Hindlimb muscle (tissue), 1 donor: Measurements from ENCODE around the gene CYP17A1. TPM values are rescaled to one million over a fixed set of nuclear protein-coding genes. Genes with fewer than 3 reads are reported as not detected.
A peak's percentile ranks its signal among the peaks of the same experiment; 100 is the strongest.
"Not testable (repeated sequence)": the region's sequence is repeated elsewhere in the genome, so short reads cannot be mapped to it uniquely, and the experiment has no call there.

Experiments used
- DNase-seq: peaks from one replicate; pipeline ENCODE4 v3.0.0-alpha.2; 2013
- polyA plus RNA-seq: library from polyadenylated mRNA; unstranded; fragments of 120-200 nt; gene quantifications from one replicate; pipeline ENCODE4 v1.2.1, GENCODE V29; 2013; ENCODE audit not compliant: insufficient read length

Gene CYP17A1
- 0.70 TPM for polyA plus RNA-seq

DNA sequence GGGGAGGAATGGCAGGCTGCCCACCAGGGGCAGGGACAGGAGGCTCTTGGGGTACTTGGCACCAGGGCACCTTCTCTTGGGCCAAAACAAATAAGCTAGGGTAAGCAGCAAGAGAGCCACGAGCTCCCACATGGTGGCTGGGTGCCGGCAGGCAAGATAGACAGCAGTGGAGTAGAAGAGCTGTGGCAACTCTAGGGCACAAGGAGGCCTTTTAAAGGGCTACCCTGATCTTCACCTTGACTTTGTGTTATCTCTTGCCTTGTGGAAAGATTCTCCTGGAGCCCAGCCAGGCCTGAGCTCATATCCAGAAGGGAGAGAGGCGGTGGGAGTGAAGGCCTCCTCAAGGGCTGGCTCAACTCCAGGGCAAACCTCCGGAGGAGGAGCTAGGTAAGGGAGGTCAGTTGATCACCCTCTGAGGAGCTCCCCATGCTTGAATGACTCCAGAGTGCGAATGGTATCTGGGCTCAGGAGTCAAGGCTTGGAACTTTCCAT, at the start of gene CYP17A1:
TSS of gene CYP17A1 (minus strand) at position 184 of the 492 bp plus-strand sequence. CDS start at position 132, 52 bp downstream.
- no peak for DNase-seq

GRCh38 chr10:102880256-102880655, 43.0 kb upstream of the CYP17A1 start:
- DNase-seq: no peak

DNA sequence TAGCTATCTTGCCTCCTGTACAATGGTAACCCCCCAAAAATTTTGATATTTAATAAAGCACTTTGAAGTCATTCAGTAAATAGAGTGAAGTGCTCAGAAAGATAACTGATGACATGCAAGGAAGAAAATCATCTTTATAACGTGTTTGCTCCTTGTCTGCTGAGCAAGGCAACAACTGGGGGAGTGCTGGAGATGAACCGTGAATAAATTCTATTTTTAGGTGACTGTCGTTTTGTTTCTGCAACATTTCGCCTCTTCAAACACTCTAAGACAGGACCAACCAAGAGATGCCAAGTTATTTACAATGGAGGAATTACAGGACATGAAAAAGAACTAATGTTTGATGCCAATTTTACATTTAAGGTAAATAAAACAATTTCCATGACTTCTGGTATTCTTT, 41.4 kb upstream of the CYP17A1 start:
- no peak for DNase-seq

GRCh38 chr10:102876747-102877153, 39.5 kb upstream of the CYP17A1 start:
- no peak for DNase-seq

- no peak for DNase-seq
Measured at GRCh38 chr10:102872163-102872562, 35.0 kb upstream of the CYP17A1 start.

GRCh38 chr10:102870221-102870620, 33.0 kb upstream of the CYP17A1 start:
- no peak for DNase-seq

DNA sequence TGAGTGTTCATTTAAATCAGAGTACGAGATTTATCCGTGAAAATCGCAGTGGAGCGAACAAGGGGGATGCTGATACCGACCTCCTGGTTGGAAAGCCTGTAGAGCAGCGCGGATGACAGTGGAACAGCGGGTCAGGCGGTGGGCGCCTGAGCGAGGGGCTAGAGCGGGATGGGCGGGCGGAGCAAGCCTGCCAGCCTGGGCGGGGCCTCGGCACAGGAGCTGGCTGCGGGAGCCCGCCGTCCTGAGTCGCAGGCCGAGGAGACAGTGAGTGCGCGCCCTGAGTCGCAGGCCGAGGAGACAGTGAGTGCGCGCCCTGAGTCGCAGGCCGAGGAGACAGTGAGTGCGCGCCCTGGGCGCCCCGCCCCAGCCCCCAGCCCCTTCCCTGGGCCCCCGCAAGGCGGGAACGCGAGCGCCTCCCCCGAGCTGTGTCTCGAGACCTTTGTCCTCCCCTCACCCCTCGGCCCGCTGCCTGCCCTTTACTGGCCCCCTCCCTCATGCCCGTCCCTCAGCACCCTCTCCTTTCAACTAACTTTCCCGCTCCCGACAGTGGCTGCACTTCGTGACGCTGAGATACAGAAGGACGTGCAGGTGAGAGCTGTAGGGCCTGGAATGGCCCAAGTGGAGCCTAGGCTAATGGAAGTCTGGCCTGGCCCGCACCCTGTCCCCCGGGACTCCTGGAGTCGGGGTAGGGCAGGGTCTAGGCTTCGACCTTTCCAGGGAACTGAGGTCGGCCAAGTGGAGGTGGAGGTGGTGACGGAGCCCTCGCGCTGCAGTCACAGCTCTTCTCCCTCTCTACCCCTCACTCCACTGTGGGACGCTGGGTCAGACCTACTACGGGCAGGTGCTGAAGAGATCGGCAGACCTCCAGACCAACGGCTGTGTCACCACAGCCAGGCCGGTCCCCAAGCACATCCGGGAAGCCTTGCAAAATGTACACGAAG, 32.3 kb upstream of the CYP17A1 start, which contains the start of gene AS3MT:
TSS of gene AS3MT (plus strand) at position 213 of the 941 bp plus-strand sequence. CDS start at position 336, 123 bp downstream.
- DNase-seq: peak; percentile 55

DNA sequence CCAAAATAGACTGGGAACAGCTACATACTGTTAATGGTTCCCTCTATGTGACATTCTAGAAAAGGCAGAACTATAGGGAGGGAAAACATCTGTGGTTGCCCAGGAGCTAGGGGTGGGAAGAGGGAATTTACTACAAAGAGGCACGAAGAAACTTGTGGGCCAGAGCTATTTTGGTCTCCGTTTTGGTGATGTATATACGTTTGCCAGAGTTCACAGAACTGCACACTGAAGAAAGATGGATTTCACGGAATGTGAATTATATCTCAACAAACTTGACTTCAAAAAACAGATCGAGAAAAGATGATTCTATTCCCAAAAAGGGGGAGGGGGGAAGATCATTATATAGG, 31.7 kb upstream of the CYP17A1 start:
- DNase-seq: no peak

DNA sequence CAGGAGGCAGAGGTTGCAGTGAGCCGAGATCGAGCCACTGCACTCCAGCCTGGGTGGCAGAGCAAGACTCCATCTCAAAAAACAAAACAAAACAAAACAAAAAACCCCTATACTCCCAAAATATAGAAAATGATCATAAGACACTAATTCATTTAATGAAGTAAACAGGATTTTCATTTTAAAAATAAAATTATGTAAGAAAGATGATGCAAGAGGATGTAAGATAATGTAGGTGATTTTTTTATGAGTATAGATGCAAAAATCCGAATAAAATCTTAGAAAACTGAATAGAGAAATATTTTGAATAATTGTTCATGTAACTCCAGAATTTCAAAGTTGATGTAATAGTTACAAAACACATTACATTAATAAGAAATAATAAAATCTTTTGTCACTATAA, 28.4 kb upstream of the CYP17A1 start:
- DNase-seq: no peak

GRCh38 chr10:102863660-102864059, 26.4 kb upstream of the CYP17A1 start:
- DNase-seq: no peak

GRCh38 chr10:102859911-102860310, 22.7 kb upstream of the CYP17A1 start:
- no peak for DNase-seq

DNA sequence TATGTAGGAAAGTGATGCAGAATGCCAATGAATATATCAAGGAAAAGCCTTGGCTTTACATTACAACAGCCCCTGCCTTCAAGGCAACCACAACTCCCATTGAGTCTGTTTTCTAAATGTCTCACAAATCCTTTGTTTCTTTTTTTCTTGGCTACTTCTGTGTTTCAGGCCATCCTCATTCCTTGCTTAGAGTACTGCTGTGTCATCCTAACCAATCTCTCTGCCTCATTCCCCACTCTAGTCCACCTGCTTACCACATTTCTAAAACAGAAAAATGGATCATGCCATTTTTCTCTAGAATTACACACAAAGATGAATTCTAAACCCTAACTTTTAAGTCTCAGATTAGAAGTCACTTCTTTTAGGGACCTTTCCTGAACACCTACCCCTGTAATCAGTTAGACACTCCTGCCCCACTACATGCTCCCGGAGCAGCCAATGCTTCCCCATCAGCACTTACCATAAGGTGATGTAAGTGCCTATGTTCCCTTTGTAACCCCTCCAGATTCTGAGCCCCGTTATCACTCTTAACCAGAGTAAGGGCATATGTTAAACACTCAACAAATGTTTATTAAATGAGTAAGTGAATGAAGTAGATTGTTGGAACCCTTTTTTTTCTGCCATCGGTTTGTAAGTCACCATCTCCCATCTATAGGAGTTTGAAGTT, 19.7 kb upstream of the CYP17A1 start:
- DNase-seq: no peak

DNA sequence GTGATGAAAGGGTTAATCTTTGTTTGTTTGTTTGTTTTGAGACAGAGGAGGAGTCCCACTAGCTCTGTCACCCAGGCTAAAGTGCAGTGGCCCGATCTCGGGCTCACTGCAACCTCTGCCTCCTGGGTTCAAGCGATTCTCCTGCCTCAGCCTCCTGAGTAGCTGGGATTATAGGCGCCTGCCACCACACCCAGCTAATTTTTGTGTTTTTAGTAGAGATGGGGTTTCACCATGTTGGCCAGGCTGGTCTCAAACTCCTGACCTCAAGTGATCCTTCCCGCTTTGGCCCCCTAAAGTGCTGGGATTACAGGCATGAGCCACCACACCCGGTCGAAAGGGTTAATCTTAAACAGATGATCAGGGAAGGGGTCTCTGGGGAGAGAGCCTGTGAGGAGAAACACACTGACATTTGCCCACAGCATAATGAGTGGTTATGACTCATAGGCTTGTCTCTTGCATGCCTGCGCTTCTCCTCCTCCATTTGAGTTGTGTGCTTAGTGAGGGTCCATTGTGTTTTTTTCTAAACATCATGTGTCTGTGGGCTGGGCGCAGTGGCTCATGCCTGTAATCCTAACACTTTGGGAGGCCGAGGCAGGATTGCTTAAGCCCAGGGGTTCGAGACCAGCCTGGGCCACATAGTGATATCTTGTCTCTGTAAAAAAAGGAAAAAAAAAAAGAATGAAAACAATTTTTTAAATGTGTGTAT, 18.7 kb upstream of the CYP17A1 start:
- not testable (repeated sequence) for DNase-seq

DNA sequence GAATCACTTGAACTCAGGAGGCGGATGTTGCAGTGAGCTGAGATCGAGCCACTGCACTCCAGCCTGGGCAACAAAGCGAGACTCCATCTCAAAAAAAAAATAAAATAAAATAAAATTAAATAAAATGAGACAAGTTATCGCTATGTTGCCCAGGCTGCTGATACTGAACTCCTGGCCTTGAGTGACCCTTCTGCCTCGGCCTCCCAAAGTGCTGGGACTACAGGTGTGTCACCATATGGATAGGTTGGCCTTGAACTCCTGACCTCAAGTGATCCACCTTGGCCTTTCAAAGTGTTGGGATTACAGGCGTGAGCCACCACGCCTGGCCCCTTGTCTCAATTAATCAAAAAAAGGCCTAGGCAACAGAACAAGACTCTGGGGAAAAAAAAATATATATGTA, 16.0 kb upstream of the CYP17A1 start:
- DNase-seq: not testable (repeated sequence)

DNA sequence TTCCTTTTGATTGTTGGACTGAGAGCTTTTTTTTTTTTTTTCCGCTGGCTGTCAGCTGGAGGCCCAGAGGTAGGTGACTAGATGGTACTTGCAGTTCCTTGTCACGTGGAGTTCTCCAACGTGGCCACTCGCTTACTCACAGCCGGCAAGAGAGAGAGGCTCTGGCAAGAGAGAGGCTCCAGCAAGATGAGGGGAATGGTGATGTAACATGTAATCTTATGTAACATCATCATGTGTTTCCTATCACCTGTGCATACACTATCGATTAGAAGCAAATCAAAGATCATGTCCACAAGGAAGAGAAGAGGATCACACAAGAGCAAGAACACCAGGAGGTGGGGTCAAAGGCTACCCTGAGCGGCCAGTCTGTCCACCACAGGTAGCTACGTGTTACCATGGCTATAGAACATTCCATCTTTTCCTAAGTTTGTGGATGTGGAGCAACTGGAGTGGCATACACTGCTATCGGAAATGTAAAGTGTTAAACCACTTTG, 12.9 kb upstream of the CYP17A1 start:
- no peak for DNase-seq

DNA sequence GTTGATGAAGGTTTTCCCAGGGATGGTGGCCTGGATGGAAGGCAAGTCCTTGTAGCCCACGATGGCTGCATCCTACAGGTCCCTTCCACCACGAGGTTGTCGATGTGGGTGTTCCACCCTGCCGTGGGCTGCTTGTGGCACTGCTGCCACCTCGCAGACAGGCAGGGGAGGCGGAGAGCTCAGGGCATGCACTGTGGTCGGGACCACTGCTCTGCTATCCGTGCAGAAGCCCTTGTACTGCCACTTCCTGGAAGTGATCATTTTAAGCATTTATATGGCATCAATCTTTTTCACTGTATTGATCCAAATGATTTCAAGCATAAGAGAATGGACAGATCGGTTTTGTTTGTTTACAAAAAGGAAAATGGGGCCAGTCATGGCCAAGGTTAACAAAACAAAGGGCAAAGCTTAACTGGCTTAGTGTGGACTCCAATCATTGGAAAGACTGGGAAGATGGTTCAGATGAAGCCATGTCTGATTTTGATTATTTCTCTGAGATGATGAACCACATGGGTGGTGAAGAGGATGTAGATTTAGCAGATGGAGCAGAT, 8.2 kb upstream of the CYP17A1 start:
- DNase-seq: no peak

- DNase-seq: not testable (repeated sequence)
Measured at GRCh38 chr10:102844190-102844776, 7.1 kb upstream of the CYP17A1 start.

- not testable (repeated sequence) for DNase-seq
Measured at GRCh38 chr10:102843139-102843538, 5.9 kb upstream of the CYP17A1 start.

DNA sequence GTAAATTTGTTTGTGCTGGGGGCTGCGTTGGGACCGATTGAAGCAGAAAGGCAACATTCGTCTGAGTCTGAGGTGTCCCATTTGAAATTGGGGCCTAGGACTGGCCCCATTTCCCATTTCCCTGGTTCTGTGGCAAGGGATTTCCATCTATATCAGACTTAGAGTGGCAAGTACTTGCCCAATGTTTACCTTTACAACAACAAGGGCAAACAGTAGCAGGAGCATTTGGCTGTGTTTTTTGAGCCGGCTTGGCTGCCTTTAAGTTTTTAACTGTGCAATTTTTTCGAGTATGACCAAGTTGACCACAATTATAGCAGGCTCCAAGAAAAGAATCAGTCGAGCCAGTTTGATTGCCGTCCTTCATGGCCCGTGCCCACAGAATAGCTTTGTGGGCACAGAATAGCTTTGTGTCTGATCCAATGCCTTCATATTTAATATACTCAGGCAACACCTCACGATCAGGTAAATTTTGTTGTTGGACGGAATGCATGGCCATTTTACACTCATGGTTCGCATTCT, 4.7 kb upstream of the CYP17A1 start:
- no peak for DNase-seq

DNA sequence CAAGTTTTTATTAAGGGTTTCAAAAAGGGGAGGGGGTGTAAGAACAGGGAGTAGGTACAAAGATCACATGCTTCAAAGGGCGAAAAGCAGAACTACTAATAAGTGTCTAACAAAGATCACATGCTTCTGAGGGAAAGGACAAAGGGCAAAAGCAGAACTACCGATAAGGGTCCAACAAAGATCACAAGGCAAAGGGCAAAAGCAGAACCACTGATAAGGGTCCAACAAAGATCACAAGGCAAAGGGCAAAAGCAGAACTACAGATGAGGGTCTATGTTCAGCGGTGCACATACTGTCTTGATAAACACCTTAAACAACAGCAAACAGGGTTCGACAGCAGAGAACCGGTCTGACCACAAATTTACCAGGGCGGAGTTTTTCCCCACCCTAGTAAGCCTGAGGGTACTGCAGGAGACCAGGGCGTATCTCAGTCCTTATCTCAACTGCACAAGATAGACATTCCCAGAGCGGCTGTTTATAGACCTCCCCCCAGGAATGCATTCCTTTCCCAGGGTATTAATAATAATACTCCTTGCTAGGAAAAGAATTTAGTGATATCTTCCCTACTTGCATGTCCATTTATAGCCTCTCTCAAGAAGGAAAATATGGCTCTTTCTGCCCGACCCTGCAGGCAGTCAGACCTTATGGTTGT, 1.2 kb upstream of the CYP17A1 start:
- DNase-seq: not testable (repeated sequence)

DNA sequence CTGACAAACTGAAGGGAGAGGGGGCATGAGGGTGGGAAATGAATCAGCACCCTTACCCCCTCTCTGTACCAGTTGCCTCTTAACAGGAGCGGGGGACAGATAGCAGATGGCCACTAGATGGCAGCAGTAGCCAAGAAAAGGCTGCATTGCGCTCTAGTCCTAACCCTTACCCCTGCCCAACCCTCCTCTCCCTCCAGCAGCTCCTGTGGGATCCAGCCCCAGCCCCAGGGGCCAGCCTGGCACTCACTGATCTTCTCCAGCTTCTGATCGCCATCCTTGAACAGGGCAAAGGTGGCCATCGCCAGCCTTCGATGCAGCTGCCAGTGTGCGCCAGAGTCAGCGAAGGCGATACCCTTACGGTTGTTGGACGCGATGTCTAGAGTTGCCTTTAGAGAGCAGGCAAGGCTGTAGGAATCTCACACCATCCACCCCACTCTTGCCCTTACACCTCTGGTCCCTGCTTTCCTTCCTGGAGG, 2.2 kb downstream of the CYP17A1 start:
- DNase-seq: peak; percentile 69
